H9 (cell line): ENCODE measurements around the gene DIP2C. TPM values are rescaled to one million over a fixed set of nuclear protein-coding genes. Genes with fewer than 3 reads are reported as not detected.

Experiments used
- DNase-seq: peaks from one replicate; pipeline ENCODE4 v3.0.0-alpha.2; 2017
- H2AFZ ChIP-seq: one replicate; pipeline ENCODE4 v1.6.1; 2013; ENCODE audit warnings: mild to moderate bottlenecking, low read length, control low read depth, moderate library complexity
- H2AK5ac ChIP-seq: 2 replicates; pipeline ENCODE4 v1.6.1; 2013; ENCODE audit warnings: low read length, control low read depth, mixed read lengths; ENCODE audit not compliant: insufficient read length
- H2BK120ac ChIP-seq: one replicate; pipeline ENCODE4 v1.6.1; 2013; ENCODE audit warnings: low read depth, mild to moderate bottlenecking, low read length, control low read depth, inconsistent platforms; ENCODE audit not compliant: poor library complexity, severe bottlenecking
- H2BK12ac ChIP-seq: 2 replicates; pipeline ENCODE4 v1.6.1; 2013; ENCODE audit warnings: low read length, control low read depth, mixed read lengths, low read depth; ENCODE audit not compliant: insufficient read length
- H2BK15ac ChIP-seq: 2 replicates; pipeline ENCODE4 v1.6.1; 2013; ENCODE audit warnings: low read depth, low read length, control low read depth
- H2BK20ac ChIP-seq: one replicate; pipeline ENCODE4 v1.6.1; 2013; ENCODE audit warnings: low read depth, mild to moderate bottlenecking, low read length, control low read depth, inconsistent platforms; ENCODE audit not compliant: poor library complexity, severe bottlenecking
- H2BK5ac ChIP-seq: 2 replicates; pipeline ENCODE4 v1.6.1; 2013; ENCODE audit warnings: low read length, control low read depth, mixed read lengths; ENCODE audit not compliant: insufficient read length
- H3K14ac ChIP-seq: 2 replicates; pipeline ENCODE4 v1.6.1; 2013; ENCODE audit warnings: low read length, control low read depth; ENCODE audit not compliant: insufficient read depth
- H3K18ac ChIP-seq: 2 replicates; pipeline ENCODE4 v1.6.1; 2013; ENCODE audit warnings: low read depth, mild to moderate bottlenecking, mixed read lengths, low read length, control low read depth; ENCODE audit not compliant: insufficient read length
- H3K23ac ChIP-seq: 2 replicates; pipeline ENCODE4 v1.6.1; 2013; ENCODE audit warnings: low read length, control low read depth, mixed read lengths, low read depth; ENCODE audit not compliant: insufficient read length
- H3K23me2 ChIP-seq: 2 replicates; pipeline ENCODE4 v1.6.1; 2013; ENCODE audit warnings: low read depth, mild to moderate bottlenecking, mixed read lengths, low read length, control low read depth; ENCODE audit not compliant: insufficient read length, poor library complexity, severe bottlenecking
- H3K27ac ChIP-seq: 2 replicates; pipeline ENCODE4 v1.5.1; 2013; ENCODE audit warnings: low read length, control low read depth, mixed read lengths, low read depth; ENCODE audit not compliant: insufficient read length
- H3K27me3 ChIP-seq: 2 replicates; pipeline ENCODE4 v1.6.1; 2013; ENCODE audit warnings: low read length, control low read depth, inconsistent platforms; ENCODE audit not compliant: insufficient read depth
- H3K4ac ChIP-seq: 2 replicates; pipeline ENCODE4 v1.6.1; 2013; ENCODE audit warnings: low read depth, mild to moderate bottlenecking, control low read depth, inconsistent platforms, low read length, moderate library complexity
- H3K4me1 ChIP-seq: 2 replicates; pipeline ENCODE4 v1.6.1; 2013; ENCODE audit warnings: low read length, control low read depth, inconsistent platforms; ENCODE audit not compliant: insufficient read depth
- H3K4me2 ChIP-seq: 2 replicates; pipeline ENCODE4 v1.6.1; 2013; ENCODE audit warnings: low read length, control low read depth, mixed read lengths; ENCODE audit not compliant: insufficient read length, insufficient read depth
- H3K56ac ChIP-seq: 2 replicates; pipeline ENCODE4 v1.6.1; 2013; ENCODE audit warnings: low read depth, mild to moderate bottlenecking, mixed read lengths, low read length, control low read depth; ENCODE audit not compliant: insufficient read length
- H3K79me1 ChIP-seq: 2 replicates; pipeline ENCODE4 v1.6.1; 2013; ENCODE audit warnings: low read depth, mild to moderate bottlenecking, moderate library complexity, low read length, control low read depth, inconsistent platforms; ENCODE audit not compliant: insufficient read depth, poor library complexity, severe bottlenecking
- H3K79me2 ChIP-seq: 2 replicates; pipeline ENCODE4 v1.6.1; 2013; ENCODE audit warnings: low read length, control low read depth, inconsistent platforms; ENCODE audit not compliant: insufficient read depth
- H3K9ac ChIP-seq: 2 replicates; pipeline ENCODE4 v1.6.1; 2013; ENCODE audit warnings: low read length, control low read depth, mixed read lengths; ENCODE audit not compliant: insufficient read length; ENCODE audit errors: extremely low read depth
- H3K9me3 ChIP-seq: one replicate; pipeline ENCODE4 v1.6.1; 2013; ENCODE audit warnings: low read depth, low read length, inconsistent platforms; ENCODE audit not compliant: control insufficient read depth
- H3T11ph ChIP-seq: one replicate; pipeline ENCODE4 v1.6.1; 2013; ENCODE audit warnings: mild to moderate bottlenecking, low read length, control low read depth, inconsistent platforms
- H4K20me1 ChIP-seq: one replicate; pipeline ENCODE4 v1.6.1; 2013; ENCODE audit not compliant: control insufficient read depth, insufficient read length, insufficient read depth
- H4K5ac ChIP-seq: 2 replicates; pipeline ENCODE4 v1.6.1; 2013; ENCODE audit warnings: low read depth, mild to moderate bottlenecking, mixed read lengths, low read length, control low read depth; ENCODE audit not compliant: insufficient read length
- H4K8ac ChIP-seq: replicated peaks from 2 replicates; pipeline ENCODE4 v1.6.1; 2013; ENCODE audit warnings: low read length, control low read depth, mixed read lengths, low read depth; ENCODE audit not compliant: insufficient read length
- H4K91ac ChIP-seq: 2 replicates; pipeline ENCODE4 v1.6.1; 2013; ENCODE audit warnings: low read depth, mild to moderate bottlenecking, moderate library complexity, mixed read lengths, low read length, control low read depth; ENCODE audit not compliant: insufficient read length
- H3K27ac Mint-ChIP-seq, 3 experiments: 2 replicates in 2 of 3; 3 replicates in 1 of 3; pipeline ENCODE4 v1.8.0; 2020 to 2021; ENCODE audit warnings: mixed read lengths in 3 of 3, mild to moderate bottlenecking in 1 of 3, moderate library complexity in 1 of 3
- H3K27me3 Mint-ChIP-seq: 2 replicates; pipeline ENCODE4 v1.8.0; 2021; ENCODE audit warnings: low read depth, mild to moderate bottlenecking, moderate library complexity, mixed read lengths
- H3K36me3 Mint-ChIP-seq, 3 experiments: 2 replicates in 2 of 3; 3 replicates in 1 of 3; pipeline ENCODE4 v1.8.0; 2020 to 2021; ENCODE audit warnings: low read depth in 3 of 3, mixed read lengths in 3 of 3; ENCODE audit not compliant: insufficient read depth in 1 of 3
- H3K4me1 Mint-ChIP-seq, 2 experiments: 2 replicates each; pipeline ENCODE4 v1.8.0; 2020; ENCODE audit warnings: mixed read lengths in 2 of 2
- H3K4me3 Mint-ChIP-seq, 2 experiments: 2 replicates in 1 of 2; 3 replicates in 1 of 2; pipeline ENCODE4 v1.8.0; 2020 to 2021; ENCODE audit warnings: mild to moderate bottlenecking in 2 of 2, mixed read lengths in 2 of 2, moderate library complexity in 1 of 2
- H3K9me3 Mint-ChIP-seq, 2 experiments: 2 replicates in 1 of 2; 3 replicates in 1 of 2; pipeline ENCODE4 v1.8.0; 2020; ENCODE audit warnings: mild to moderate bottlenecking in 2 of 2, mixed read lengths in 2 of 2, moderate library complexity in 1 of 2
- CTCF ChIP-seq: fragments of 200-600 bp; sonication (generic); conservative IDR thresholded peaks from 3 replicates; pipeline ENCODE4 v1.8.0; 2021; ENCODE audit warnings: antibody characterized with exemption, mild to moderate bottlenecking
- WGBS: extraction: QIAGEN DNeasy Blood & Tissue Kit; methylation state at CpG from one replicate; pipeline ENCODE4 v1.1.7; 2013; ENCODE audit warnings: missing lambda C conversion rate, low lambda C conversion rate, mixed read lengths; ENCODE audit not compliant: insufficient read length; ENCODE audit errors: extremely low coverage; 5-methylcytosine and 5-hydroxymethylcytosine counted together
- total RNA-seq: library from RNA; stranded (reverse); gene quantifications from 2 replicates; pipeline ENCODE4 v1.2.1, GENCODE V29; 2021

Gene DIP2C
- total RNA-seq, 1 experiment from 2014 or later, result 7.9 TPM

DNA sequence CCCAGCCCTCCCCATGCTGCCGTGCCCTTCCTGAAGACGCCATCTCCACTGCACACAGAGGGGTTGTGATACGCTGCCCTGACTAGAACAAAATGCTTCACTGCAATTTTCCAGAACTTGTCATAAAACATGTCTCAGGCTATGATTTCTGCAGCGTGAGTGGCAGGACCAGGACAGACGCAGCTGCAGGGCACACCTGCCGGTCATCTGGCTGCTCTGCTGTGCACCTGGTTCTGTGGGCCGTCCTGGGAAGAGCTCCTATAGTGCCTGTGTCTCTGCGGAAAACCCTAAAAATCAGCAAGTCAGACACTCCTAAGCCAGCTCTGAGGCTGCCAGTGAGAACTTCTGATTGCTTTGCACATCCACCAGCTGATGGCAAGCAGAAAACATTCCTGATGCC is 39.7 kb upstream of the DIP2C start:
- Histone ChIP-seq H3K27me3 (no peaks in the 10 kb centered on the region), H3K79me2 (no peaks in the 10 kb centered on the region), H3K14ac (no peak overlapping the region), H3K23ac (no peak overlapping the region), H3K23me2 (no peaks in the 10 kb centered on the region), H2BK5ac (no peak overlapping the region), H3K27ac (no peak overlapping the region), H2BK15ac (no peak overlapping the region), H2AK5ac (no peak overlapping the region), H2BK120ac (no peak overlapping the region), H3K4ac (no peak overlapping the region), H2BK20ac (no peak overlapping the region), H3K79me1 (no peaks in the 10 kb centered on the region), H3K9me3 (no peaks in the 10 kb centered on the region), H4K8ac (no peak overlapping the region), H3K4me1 (peaks cover 3% of the 10 kb centered on the region; the same call in 1 of the 2 replicates), H2BK12ac (no peak overlapping the region), H4K5ac (no peak overlapping the region), H3K4me2 (no peak overlapping the region), H3K9ac (no peak overlapping the region), H4K20me1 (no peaks in the 10 kb centered on the region), H3T11ph (no peak overlapping the region), H4K91ac (no peak overlapping the region), H2AFZ (no peak overlapping the region), H3K18ac (no peak overlapping the region), H3K56ac (no peak overlapping the region)
- no peak for DNase-seq
- H3K9me3 Mint-ChIP-seq, result peaks cover 7 to 13% of the 10 kb centered on the region in 2 experiments; a peak in 4 of 5 replicates
- peaks cover 25% of the 10 kb centered on the region for H3K27me3 Mint-ChIP-seq
- peaks cover 0 to 4% of the 10 kb centered on the region in 2 experiments; a peak in 3 of 4 replicates for H3K4me1 Mint-ChIP-seq
- H3K27ac Mint-ChIP-seq, result no peak overlapping the region; a peak in 1 of 7 replicates
- TF ChIP-seq CTCF, result no peak
- H3K4me3 Mint-ChIP-seq, result no peak overlapping the region
- no CpG with 5 or more reads among the region's 8 CpGs for WGBS
- no peaks in the 10 kb centered on the region for H3K36me3 Mint-ChIP-seq
